Limb (tissue), 2 donors: ENCODE data around the gene ZNF334.

Source experiments
- DNase-seq, 2 donors: peaks; one replicate each; pipeline ENCODE4 v3.0.0-alpha.2; 2016; ENCODE audit errors: extremely low spot score in 2 of 2

The ZNF334 gene

DNA sequence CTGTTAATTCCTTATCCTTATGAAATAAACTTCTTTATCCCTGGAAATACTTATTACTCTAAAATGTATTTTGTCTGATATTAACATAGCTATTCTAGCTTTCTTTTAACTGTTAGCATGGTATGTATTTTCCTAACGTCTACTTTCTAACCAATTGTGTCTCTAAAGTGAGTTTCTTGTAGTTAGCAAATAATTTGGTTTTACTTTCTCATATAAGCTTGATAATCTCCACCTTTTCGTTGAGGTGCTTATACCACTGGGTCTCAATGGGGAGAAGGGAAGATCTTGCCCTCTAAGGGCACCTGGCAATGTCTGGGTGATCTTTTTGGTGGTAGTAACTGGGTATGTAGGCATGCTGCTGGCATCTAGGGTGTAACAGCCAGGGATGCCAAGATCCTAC is 25.7 kb downstream of the ZNF334 start:
- no peak for DNase-seq

DNA sequence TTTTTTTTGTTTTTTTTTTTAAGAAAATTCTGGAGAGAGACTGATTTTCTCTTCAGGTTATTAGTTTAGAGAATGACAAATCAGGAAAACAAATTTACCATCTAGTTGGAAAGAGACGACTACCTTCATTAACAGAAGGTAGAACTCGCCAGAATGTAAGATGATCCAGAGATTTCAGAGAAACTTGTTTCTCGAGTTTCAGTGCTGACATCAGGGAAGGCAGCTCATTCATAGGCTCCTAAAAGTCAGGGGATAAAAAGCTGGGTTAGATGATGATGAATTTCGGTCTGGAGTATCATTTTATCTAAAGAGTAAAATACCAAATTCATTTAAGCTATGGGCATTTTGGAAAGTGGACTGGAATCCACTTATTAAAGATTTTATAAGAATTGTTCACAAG is 27.9 kb downstream of the ZNF334 start:
- DNase-seq = no peak

GRCh38 chr20:46484954-46485353 is 28.4 kb downstream of the ZNF334 start:
- DNase-seq = no peak

- DNase-seq = no peak
Measured at GRCh38 chr20:46483879-46484278, 29.5 kb downstream of the ZNF334 start.

GRCh38 chr20:46482864-46483263 is 30.5 kb downstream of the ZNF334 start:
- DNase-seq = no peak

- no peak for DNase-seq
Measured at GRCh38 chr20:46477640-46478039, 35.7 kb downstream of the ZNF334 start.

GRCh38 chr20:46477225-46477624 is 36.1 kb downstream of the ZNF334 start:
- no peak for DNase-seq

GRCh38 chr20:46468508-46468907 is 44.9 kb downstream of the ZNF334 start:
- DNase-seq = no peak

DNA sequence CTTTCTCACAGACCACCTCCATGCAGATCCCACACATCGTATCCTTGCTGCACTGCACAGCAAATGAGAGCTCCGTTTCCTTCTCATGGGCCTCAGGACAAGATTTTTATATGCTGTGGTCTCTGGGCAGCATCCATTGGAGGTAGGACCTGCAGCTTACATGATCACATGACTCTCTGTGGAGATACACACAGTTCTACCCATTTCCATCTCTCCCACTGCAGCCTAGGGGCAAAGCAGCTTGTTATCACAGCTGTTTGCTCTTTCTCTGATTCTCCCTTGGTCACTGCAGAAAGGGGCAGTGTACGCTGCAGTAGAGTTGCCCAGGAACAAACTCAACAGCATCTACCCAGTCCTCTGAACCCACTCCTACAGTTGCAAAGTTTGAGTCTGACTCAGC is 48.9 kb downstream of the ZNF334 start:
- no peak for DNase-seq

GRCh38 chr20:46463852-46464251 is 49.5 kb downstream of the ZNF334 start:
- no peak for DNase-seq

DNA sequence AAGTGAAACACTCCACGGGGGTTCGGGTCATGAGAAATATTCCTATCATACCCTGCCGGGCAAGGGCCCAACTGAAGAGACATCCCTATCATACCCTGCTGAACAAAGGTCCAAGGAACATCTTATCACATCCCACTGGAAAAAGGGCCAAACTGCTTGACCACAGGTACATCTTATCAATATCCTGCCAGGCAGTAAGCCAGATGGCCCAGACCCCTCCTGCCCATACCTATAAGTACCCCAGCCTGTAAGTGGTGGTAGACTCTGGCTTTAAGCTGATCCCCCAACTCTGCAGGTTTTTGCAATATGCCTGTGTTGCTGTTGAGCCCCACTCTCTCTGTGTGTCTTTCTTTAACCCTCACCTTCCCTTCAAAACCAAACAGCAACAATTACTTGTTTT is 51.6 kb downstream of the ZNF334 start:
- no peak for DNase-seq

GRCh38 chr20:46458866-46459750 is 54.3 kb downstream of the ZNF334 start:
- peak; percentile 69 to 87 for DNase-seq

GRCh38 chr20:46456255-46457028 is 56.9 kb downstream of the ZNF334 start:
- DNase-seq = no peak

DNA sequence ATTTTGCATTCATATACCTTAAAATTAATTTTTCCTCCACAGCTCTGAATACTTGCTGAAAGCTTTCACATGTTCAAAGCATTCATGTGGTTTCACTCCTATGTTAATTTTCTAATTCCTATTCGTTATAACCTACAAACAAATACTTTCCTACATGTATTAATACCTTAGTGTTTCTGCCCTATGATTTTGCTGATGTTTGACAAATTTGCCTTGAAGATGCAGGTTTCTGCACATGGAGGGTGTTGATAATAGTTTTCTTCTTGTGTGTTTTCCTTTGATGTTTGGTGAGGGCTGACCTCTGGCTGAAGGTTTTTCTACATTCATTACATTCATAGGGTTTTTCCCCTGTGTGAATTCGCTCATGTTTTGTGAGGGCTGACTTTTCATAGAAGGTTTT is 57.6 kb downstream of the ZNF334 start:
- no peak for DNase-seq
